Adrenal gland (tissue), 12 donors: ENCODE results near the gene ZNF593OS. TPM values are rescaled to one million over a fixed set of nuclear protein-coding genes. Genes with fewer than 3 reads are reported as not detected.

ENCODE experiments used
- DNase-seq, 7 donors: peaks; one replicate each; pipeline ENCODE4 v3.0.0-alpha.2; 2019 to 2020
- H3K27ac ChIP-seq, 5 donors: fragments of 200-600 bp; sonication (generic) in 4 of 5; 1 replicate in 3 of 5; 2 replicates in 2 of 5; pipeline versions ENCODE4 v1.5.1 to v1.8.0; 2016 to 2020; ENCODE audit warnings: mild to moderate bottlenecking in 1 of 5
- H3K27me3 ChIP-seq: fragments of 200-600 bp; 2 replicates; pipeline ENCODE4 v1.8.0; 2021
- H3K36me3 ChIP-seq, 2 donors: fragments of 200-600 bp; replicated peaks in 1 of 2; 1 replicate in 1 of 2; 2 replicates in 1 of 2; pipeline versions ENCODE4 v1.5.1 to v1.8.0; 2018 to 2022
- H3K4me1 ChIP-seq, 2 donors: fragments of 200-600 bp; replicated peaks in 1 of 2; 1 replicate in 1 of 2; 2 replicates in 1 of 2; pipeline versions ENCODE4 v1.5.1 to v1.8.0; 2018 to 2021
- H3K4me3 ChIP-seq, 4 donors: fragments of 200-600 bp; sonication (generic) in 3 of 4; one replicate each; pipeline ENCODE4 v1.5.1; 2016 to 2018
- H3K9me3 ChIP-seq, 3 donors: fragments of 200-600 bp; sonication (generic) in 1 of 3; replicated peaks in 1 of 3; 1 replicate in 2 of 3; 2 replicates in 1 of 3; pipeline versions ENCODE4 v1.5.1 to v1.8.0; 2016 to 2021
- CTCF ChIP-seq, 6 experiments: fragments of 450-650 bp in 4 of 6; fragments of 200-600 bp in 2 of 6; sonication (generic) in 1 of 6; IDR thresholded peaks; 1 replicate in 5 of 6; 2 replicates in 1 of 6; pipeline versions ENCODE4 v1.5.1 to v1.8.0; 2016 to 2021; ENCODE audit warnings: antibody characterized with exemption in 6 of 6, mild to moderate bottlenecking in 2 of 6, moderate library complexity in 1 of 6
- POLR2A ChIP-seq, 2 donors: fragments of 450-650 bp; IDR thresholded peaks; one replicate each; pipeline ENCODE4 v1.6.1; 2017; ENCODE audit warnings: antibody characterized with exemption in 2 of 2, mild to moderate bottlenecking in 2 of 2, moderate library complexity in 1 of 2
- WGBS, 4 donors: extraction: QIAGEN DNeasy Blood & Tissue Kit in 2 of 4; methylation state at CpG; one replicate each; pipeline versions ENCODE4 v1.1.5 to v1.1.7; 2013 to 2017; 5-methylcytosine and 5-hydroxymethylcytosine counted together
- intact Hi-C, 2 donors: fragments of 100-400 bp; cut with DNase I; formaldehyde crosslinking; loops; one replicate each; pipeline versions ENCODE4 v1.14.1 to v1.15.0; 2022 to 2023
- polyA plus RNA-seq, 3 donors: library from polyadenylated mRNA; stranded (reverse); fragments of 200-250 nt in 2 of 3; fragments of 350-450 nt in 1 of 3; fragmentation: Illumina TruSeq in 1 of 3; extraction: RNeasy Lipid Tissue Mini Kit (QIAGEN cat#74804) in 1 of 3; gene quantifications; one replicate each; pipeline ENCODE4 v1.2.3, GENCODE V29; 2013 to 2014
- total RNA-seq, 9 donors: library from RNA; depleted of rRNA in 4 of 9; stranded (reverse); fragments of >200 nt in 4 of 9; fragments of 120-200 nt in 1 of 9; fragmentation: NEBNext Ultra II Directional in 1 of 9; extraction: Animal tissue kit (Norgen Biotek cat#: 25700) in 1 of 9; gene quantifications; one replicate each; pipeline versions ENCODE4 v1.1.0 to v1.2.4, GENCODE V29; 2013 to 2023
- donor health status: healthy with polysubstance abuse.
- donor health status: Bipolar disorder and iron deficiency.
- donor health status: DM: yes; HTN: yes; CAD: no.
- donor health status: DM: no; HTN: no; CAD: no.
- donor health status: DM: no; HTN: no; CAD: no.
- donor health status: DM: yes; HTN: yes; CAD: no.

Gene ZNF593OS
- total and polyA plus RNA-seq, 12 donors, result 0.18 to 0.88 TPM; not detected in 10

GRCh38 chr1:26184883-26185282 is 13.3 kb upstream of the ZNF593OS start:
- DNase-seq, result no peak
- intact Hi-C loops, result no loop called here
- Histone ChIP-seq H3K9me3 (no peaks in the 10 kb centered on the region), H3K36me3 (no peaks in the 10 kb centered on the region), H3K4me3 (no peak overlapping the region), H3K4me1 (no peaks in the 10 kb centered on the region), H3K27me3 (no peaks in the 10 kb centered on the region), H3K27ac (no peak overlapping the region)
- TF ChIP-seq CTCF (IDR thresholded peaks at IDR 0.05) (no peak), POLR2A (IDR thresholded peaks at IDR 0.05) (no peak)
- WGBS, 4 donors, result 91 to 97% (median 93%) methylated on average over 15 to 21 of the region's 21 CpGs

- no peak for DNase-seq
- TF ChIP-seq CTCF (IDR thresholded peaks at IDR 0.05) (no peak), POLR2A (IDR thresholded peaks at IDR 0.05) (no peak)
- intact Hi-C loops, result no loop called here
- no peaks in the 10 kb centered on the region for H3K36me3 ChIP-seq
- no peak overlapping the region for H3K27ac ChIP-seq
- H3K9me3 ChIP-seq, result no peaks in the 10 kb centered on the region
- H3K4me3 ChIP-seq, result no peak overlapping the region
- no peaks in the 10 kb centered on the region for H3K4me1 ChIP-seq
- WGBS, 4 donors, result 78 to 89% (median 87%) methylated on average over 4 to 7 of the region's 7 CpGs
- no peaks in the 10 kb centered on the region for H3K27me3 ChIP-seq
Measured at GRCh38 chr1:26184086-26184485, 12.5 kb upstream of the ZNF593OS start.

- Histone ChIP-seq H3K36me3 (no peaks in the 10 kb centered on the region), H3K4me3 (no peak overlapping the region), H3K9me3 (no peaks in the 10 kb centered on the region), H3K4me1 (no peaks in the 10 kb centered on the region), H3K27me3 (no peaks in the 10 kb centered on the region), H3K27ac (no peak overlapping the region)
- no peak for TF ChIP-seq CTCF (IDR thresholded peaks at IDR 0.05)
- TF ChIP-seq POLR2A (IDR thresholded peaks at IDR 0.05), result no peak
- DNase-seq, result no peak
- intact Hi-C loops, result no loop called here
- 83 to 100% (median 92%) methylated on average over 1 to 7 of the region's 7 CpGs for WGBS, 4 donors
Measured at GRCh38 chr1:26182383-26182696, 10.7 kb upstream of the ZNF593OS start.

- TF ChIP-seq CTCF (IDR thresholded peaks at IDR 0.05) (no peak), POLR2A (IDR thresholded peaks at IDR 0.05) (no peak)
- Histone ChIP-seq H3K4me1 (no peaks in the 10 kb centered on the region), H3K27me3 (no peaks in the 10 kb centered on the region), H3K36me3 (no peaks in the 10 kb centered on the region), H3K9me3 (no peaks in the 10 kb centered on the region), H3K4me3 (no peak overlapping the region), H3K27ac (no peak overlapping the region)
- intact Hi-C loops, result no loop called here
- 70 to 82% (median 75%) methylated on average over 9 of the region's 9 CpGs for WGBS, 4 donors
- DNase-seq, result no peak
Measured at GRCh38 chr1:26181586-26182382, 10.2 kb upstream of the ZNF593OS start.
